NCI-H1930 (cell line): Measurements from ENCODE around the gene POM121L2.

Experiments
- DNase-seq, 2 experiments: peaks; one replicate each; lab custom pipeline; 2025; lab: John Stamatoyannopoulos, UW

POM121L2 gene

DNA sequence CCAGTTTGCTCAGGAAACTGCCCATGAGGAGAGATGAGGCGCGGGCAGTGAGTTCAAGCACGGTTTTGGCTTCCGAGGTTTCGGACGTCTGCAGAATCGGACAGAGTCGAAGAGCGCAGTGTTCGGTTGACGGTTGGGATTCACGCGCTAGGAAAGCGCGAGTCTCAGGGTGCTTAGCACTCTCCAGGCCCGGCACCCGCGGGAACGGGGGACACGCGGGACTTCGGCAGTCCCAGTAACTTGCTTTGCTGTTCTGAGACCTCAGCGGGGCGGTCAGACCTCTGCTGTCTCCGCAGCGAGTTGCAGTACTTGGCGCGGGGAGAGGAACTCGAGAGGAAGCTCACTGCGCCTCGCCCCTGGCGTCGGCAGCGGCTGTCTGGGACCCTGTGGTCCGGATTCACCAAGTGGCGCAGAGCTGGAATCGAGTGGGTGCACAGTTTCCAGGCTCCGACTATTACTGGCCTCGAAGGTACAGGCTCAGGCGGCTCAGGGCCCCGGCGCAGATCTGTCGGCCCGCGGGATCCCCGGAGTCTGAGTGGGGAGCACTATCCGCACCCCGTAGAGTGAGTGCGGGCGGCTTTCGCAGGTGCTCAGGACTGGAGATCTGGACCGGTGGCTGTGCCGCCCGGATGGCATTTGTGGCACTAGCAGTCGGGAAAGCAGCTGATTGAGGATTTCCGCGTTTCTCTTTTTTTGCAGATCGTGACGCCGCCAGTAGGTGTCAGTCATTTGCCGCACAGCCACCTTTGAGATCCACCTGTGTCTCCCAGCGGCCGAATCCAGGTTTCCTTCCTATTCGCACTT, at the start of gene POM121L2:
TSS of gene POM121L2 (minus strand) at position 128 of the 804 bp plus-strand sequence. CDS start at position 25, 103 bp downstream.
- peak; percentile 56 to 64 for DNase-seq

DNA sequence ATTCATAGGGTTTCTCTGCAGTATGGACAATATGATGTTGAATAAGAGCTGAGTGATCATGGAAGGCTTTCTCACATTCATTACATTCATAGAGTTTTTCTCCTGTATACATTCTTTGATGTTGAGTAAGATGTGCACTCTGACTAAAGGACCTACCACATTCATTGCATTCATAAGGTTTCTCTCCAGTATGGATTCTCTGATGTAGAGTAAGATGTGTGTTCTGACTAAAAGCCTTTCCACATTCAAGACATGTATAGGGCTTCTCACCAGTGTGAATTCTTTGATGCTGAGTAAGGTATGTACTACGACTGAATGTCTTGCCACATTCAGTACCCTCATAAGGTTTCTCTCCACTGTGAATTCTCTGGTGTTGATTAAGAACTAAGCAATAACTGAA, 47.2 kb upstream of the POM121L2 start:
- DNase-seq, result no peak

DNA sequence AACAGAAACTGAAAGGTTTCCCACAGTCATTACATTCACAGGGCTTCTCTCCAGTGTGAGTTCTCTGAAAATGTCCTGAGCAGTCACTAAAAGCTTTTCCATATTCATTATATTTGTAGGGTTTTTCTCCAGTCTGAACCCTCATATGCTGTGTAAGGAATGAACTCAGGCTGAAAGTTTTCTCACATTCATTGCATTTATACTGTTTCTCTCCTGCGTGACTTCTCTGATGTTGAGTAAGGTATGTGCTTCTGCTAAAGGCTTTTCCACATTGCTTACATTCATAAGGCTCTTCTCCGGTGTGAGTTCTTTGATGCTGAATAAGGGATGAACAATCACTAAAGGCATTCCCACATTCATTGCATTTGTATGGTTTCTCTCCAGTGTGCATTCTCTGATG, 46.7 kb upstream of the POM121L2 start:
- no peak for DNase-seq

DNA sequence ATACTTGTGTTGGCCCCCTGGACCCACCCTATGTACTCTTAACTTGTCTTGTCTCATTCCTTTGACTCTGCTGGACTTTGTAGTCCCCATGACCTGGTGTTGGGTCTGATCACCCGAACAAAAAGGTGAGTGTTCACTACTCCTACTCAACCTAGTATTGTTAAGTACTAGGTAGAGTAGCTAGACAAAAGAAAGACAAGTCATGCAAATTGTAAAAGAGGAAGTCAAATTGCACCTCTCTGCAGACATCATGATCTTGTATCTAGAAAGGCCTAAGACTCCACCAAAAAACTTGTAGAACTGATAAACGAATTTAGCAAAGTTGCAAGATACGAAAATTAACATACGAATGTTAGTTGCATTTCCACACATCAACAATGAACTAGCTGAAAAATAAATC, 40.8 kb upstream of the POM121L2 start:
- no peak for DNase-seq

DNA sequence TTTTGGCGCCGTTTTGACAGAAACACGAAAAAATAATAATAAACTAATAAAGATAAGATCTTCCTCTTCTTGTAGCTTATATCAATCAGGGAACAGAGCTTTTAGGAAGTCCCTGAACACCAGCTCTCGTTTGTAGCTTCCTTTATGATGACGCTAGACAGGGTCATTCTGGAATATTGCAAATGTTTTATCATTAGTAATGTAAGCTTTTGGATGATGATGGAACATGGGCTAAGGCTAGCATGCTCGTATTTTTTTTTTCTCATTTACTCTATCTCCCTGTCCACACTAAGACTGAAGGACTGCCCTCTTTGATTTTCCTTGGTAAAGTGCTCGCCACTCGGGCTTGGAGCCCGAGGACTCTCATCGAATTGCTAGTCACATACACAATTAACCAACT, 22.1 kb upstream of the POM121L2 start:
- DNase-seq, result no peak

DNA sequence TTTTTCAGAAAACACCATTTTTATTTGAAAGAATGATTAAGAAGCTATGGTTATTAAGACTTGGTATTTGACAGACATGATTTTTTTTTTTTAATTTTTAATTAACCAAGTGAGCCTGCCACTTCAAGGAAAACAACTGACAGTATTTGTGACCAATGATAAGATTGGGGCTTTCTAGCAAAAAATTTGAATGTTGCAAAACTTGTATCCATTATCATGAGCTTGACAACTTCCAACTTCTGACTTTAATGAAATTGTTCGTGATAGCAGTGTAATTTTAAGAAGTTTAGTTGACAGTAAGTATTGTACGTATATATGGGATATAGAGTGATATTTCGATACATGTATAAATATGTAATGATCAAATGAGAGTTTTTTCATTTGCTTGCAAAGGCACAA, 21.6 kb upstream of the POM121L2 start:
- DNase-seq, result no peak

DNA sequence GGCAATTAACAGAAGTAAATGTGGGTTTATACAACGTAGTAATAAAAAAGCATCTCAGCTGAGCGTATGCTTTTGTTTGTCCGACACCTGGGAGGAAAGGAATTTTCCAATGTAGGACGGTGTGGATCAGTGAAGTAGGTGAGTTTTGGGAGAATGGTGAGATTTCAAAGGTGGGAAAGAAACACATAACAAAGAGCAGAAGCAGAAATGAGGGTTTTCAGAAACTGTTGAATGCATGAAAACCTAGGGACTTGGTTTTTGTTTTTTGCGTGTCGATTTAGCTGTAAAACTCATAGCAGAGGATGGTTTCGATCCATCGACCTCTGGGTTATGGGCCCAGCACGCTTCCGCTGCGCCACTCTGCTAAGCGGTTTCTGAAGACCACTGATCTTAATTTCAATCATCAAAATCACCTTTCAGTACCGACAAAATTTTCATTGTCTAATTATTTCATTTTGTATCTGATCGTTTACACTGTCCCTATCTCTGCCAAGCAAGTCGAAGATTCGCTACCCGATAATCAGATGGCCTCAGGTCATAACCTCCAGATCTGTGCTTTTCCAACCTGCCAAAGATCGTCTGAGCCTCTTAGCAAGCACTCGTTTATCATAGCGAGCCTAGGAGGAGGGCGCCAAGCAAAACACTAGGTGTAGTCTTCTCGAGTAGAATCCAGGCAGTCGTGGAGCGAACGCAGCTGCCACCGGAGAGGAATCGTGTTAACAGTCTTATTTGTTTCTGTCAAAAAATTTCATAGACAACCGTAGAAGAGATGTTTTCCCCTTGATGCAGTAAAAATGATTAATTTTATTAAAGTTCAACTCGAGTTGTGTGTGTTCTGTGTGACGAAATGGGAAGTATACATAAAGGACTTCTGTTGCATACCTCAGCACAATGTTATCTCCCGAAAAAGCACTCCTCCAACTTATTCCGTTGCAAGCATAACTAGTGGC, 20.9 kb upstream of the POM121L2 start:
- DNase-seq, result peak; percentile 27 to 57

DNA sequence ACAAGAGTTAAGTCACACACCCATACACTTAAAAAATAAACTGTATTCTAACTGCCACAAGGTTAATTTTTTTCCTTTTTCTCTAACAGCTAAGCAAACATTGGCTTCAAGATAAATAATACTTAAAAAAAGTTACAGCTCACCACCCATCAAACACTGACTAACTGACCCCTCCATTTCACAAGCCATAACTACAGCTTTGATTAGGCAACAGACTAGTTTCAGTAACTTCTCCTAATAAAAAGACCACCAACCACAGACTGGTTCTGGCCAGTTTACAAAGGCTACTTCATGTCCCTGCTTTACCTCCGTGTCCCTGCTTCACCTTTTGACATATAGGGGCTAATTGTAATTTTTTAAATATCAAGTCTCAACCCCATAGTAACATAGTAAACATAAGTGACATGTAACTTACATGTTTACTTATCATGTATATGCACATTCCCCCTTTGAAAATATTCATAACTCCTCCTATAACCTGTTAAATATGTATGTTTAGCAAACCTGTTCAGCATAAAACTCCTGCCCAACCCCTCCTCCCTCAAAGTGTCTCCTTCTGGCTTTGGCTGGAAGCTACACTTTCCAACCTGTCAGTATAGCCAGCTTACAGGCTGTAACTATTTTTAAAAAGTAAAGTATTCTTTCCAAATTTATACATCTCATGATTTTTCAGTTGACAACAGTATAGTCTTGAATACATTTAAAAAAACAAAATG, 15.1 kb upstream of the POM121L2 start:
- DNase-seq, result no peak

DNA sequence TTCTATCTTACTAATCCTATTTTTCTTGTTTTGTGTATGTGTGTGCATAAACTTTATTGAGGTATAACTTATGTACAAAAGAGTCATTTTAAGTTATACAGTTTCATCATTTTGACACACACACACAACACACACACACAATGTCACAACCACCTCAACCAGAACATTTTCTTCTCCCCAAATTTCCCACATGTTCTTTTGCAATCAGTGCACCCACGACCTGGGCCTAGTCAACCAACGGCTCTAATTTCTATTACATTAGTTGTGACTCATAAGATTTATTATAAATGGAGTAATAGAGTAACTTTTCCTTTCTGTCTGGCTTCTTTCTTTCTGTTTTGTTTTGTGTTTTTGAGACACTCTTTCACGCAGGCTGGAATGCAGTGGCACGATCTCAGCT, 9.8 kb upstream of the POM121L2 start:
- no peak for DNase-seq

DNA sequence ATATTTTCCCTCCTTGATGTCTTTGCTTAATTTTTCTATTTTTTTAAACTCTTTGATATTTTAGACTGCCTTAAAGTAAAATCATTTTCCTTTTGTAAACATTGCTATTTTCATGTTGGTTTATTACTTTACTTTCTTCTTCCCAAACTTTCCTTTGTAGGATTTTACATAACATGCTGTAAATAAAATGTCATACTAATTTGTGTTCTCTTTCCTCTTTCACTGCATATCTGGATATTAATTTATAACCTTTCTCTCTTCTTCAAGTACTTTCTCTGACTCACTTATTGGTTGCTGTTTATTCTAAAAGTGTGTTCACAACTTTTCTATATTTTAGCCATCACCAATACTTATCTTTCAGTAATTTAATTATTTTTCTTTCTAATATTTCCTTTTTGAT, 9.3 kb upstream of the POM121L2 start:
- no peak for DNase-seq

DNA sequence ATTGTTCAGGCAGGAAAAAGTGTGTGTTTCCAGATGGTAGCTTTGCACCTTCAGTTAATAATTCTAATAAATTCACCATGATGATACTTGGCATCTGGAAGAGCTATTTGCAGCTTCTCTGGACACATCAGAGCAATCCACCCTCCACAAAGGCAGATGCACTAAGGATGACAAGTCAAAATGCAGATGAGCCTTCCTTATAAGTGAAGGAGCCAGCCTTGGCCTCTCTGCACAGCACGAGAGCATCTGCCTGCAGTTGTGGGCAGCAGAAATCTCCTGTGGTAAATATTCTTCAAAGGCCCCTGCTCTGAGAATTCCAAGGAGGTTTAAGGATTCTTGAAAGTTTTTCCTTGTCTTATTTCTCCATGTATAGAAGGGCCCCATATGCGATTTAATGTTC, 6.9 kb upstream of the POM121L2 start:
- DNase-seq, result no peak

DNA sequence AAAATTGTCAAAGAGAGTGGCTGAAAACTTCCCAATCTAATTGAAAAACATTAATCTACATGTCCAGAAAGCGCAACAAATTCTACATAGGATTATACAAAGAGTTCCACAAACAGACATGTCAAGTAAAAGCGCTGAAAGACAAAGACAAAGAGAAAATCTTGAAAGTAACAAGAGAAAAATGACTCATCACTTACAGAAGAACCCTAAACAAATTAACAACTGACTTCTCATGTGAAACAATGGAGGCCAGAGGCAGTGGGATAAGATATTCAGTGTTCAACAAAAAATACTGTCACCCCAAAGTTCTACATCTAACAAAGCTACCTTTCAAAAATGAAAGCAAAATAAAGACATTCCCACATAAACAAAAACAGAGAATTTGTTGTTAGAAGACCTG, 2.0 kb upstream of the POM121L2 start:
- no peak for DNase-seq

DNA sequence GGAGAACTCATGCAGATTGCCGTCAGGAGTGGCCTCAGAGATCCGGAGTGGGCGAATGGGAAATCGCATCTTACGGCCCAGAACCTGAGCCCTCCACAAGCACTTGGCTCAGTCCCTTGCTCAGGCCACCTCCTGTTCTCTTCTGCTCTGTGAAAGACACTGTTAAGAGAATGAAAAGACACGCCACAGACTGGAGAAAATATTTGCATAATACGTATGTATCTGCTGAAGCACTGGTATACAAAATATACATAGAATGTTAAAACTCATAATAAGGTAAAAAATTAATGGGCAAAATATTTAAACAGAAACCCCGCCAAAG, 838 bp upstream of the POM121L2 start:
- DNase-seq, result no peak

DNA sequence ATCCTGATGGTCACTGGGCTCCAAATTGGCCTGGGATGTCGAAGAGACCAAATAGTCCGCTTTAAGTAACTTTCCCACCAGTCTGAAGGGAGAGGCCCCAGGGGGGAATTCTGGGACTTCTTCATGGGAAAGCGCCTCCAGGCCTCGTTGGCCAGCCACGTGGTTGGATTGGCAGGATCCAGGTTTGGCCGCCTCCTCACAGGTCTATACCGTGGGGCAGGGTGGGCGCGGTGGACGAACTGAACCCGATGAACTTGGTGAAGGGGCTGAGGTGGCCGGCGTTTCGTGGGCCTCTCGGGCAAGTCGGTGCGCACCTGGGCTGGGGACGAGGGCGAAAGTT, 297 bp downstream of the POM121L2 start:
- DNase-seq, result no peak

DNA sequence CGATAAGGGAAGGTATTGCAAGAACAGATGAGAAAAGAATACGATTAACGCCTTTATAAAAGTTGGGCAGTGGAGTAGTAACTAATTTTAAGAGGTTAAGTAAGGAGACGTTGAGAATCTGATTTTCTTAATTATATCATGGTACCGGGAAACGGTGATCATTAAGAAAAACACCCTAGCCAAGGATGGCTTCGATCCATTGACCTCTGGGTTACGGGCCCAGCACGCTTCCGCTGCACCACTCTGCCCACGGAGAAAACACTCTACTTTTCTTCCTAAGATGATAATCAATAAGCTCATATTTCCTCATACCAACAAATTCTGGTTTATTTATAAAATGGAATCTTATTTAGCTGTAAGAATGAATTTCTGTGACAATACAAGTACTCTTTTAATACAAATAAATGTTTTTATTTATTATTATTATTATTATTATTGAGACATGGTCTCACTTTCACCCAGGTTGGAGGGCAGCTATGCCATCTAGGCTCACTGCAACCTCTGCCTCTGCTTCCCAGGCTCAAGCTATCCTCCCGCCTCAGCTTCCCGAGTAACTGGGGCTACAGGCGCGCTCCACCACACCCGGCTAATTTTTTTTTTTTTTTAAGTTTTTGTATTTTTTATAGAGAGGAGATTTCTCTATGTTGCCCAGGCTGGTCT, 8.3 kb downstream of the POM121L2 start:
- DNase-seq, result no peak

DNA sequence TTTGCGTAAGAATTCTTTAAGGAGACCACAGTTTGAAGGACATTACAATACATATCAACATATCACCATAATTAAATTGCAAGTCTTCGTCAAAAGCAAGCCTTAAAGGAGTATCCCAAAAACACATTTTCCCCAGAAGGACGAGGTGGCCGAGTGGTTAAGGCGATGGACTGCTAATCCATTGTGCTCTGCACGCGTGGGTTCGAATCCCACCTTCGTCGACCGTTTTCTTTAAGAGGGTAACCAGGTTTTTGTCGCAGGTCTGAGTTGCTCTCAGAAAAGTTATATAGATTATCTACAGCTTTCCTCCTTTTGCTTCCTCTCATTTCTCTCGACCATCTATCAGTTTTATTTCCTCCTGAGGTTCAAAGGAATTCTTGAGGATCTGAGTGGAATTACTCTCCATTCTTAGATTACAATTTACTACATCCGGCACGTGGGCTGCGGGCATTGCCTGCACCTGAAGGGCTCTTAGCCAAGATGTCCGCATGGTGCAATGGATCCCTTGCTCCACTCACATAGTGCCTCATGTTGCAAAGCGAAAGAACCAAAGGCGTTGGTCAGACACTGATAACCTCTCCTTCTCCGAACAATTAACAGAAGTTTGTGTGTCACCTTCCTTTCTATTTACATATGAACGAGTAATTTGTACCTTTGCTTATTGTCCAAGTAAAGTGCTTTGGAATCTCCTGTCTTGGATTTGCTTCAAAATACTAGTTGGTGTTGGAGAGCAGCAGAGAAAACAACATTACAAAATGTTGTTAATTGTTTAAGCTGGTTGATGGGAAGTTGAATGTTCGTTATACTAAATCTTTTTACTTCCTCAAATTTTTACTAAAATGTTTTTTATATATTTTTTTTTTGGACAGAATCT, 14.0 kb downstream of the POM121L2 start:
- DNase-seq, result no peak

DNA sequence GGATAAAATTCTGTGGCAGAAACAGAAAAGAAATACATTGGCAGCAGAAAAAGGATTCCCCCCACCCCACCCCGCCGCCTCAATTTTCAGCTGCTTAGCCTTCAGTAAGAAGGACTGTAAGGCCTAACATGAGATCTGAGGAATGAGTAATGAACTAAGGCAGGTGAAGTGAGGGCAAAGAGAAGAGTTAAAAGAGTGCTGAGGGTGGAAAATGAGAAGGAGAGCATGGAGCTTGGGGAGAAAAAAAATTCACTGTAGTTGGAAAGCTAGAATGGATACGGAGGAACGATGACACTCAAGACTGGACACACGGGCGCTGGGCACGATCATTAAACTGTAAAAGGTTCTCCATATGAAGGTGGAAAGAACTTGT, 14.6 kb downstream of the POM121L2 start:
- DNase-seq, result no peak

DNA sequence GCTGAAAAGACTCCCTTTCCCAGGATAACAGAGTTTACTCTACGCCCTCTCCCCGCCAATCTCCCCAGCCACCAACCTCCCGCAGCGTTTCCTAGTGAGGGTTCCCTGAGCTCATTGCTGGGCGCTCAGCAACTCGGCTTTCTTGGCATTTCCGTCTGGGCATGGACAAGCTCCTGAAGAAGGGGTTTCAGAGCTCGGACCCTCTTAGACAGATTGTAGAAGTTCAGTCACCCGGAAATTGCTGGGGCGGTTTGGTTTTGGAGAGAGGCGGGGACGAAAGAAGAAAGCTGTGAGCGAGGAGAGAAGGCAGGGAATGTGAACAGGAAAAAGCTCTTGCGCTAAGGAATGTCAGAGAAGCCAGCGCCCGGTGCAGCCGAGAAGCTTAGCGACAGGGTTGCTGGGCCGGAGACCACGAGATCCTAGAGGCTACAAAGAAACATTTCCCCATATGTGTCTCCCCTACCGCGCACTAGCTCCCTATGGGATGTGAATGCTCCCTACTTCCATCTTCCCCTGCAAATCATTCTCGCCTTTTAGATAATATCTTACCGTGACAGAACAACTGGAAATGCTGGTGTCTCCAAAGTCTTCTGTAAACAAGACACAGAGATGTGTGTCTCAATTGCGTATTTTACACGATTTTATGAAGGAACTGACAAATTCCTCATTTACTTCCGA, 15.8 kb downstream of the POM121L2 start:
- DNase-seq, result no peak

DNA sequence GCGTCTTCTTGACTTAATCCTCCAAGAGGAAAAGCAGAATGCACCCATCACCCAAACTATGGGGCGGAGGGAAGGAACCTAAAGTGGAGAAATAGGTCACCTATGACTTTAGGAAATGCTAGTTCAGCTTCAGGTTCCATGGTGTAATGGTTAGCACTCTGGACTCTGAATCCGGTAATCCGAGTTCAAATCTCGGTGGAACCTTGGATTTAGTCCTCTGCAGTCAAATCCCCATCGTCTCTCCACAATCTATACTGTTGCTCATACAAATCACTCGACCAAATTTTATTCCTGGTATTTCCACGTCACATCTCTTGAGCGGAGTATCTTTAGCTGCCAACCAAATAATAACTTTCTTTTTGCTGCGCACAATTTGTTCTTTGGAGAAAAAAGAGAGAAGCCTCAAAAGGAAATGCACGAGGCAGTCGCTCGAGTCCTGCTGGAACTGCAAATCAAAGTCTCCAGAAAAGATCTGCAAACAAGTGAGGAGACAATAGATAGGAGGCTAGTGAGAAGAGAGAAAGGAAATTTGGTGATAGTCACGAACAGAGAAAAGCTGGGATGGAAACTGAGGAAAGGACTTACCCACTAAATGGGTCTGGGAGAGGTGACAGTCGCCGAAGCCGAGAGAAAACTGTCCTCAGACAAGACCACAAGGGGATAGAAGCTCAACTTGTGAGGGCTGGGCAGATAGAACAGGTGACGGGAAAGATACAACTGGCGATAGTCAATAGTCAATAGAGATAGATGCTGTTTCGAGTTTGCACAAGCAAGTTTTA, 16.6 kb downstream of the POM121L2 start:
- DNase-seq, result peak; percentile 25 to 36

DNA sequence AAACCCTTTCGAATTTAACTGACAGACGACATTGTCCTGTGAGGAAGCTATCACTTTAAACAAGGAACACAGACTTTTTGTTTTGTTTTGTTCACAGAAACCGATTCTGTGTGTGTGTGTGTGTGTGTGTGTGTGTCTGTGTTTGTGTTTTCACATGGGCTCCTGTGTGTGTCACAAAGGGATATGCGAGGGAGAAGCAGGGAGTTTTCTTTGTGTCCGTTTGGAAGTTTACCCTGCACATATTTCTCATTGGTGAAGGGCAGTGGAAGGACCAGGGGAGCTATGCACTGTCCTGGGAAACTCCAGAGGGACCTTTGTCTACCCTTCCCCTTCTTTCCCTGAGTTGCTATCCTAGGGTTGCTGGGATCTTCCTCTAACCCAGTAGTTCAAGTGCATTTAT, 17.7 kb downstream of the POM121L2 start:
- DNase-seq, result no peak
